LNCAP (cell line): ENCODE measurements around the gene MIDN.

ENCODE experiments used
- TF ChIP-seq, protein P1 (sequence below): fragments of 450-650 bp; IDR thresholded peaks from 2 replicates; pipeline ENCODE4 v1.5.1; 2017; ENCODE audit warnings: mild to moderate bottlenecking

The MIDN gene

DNA sequence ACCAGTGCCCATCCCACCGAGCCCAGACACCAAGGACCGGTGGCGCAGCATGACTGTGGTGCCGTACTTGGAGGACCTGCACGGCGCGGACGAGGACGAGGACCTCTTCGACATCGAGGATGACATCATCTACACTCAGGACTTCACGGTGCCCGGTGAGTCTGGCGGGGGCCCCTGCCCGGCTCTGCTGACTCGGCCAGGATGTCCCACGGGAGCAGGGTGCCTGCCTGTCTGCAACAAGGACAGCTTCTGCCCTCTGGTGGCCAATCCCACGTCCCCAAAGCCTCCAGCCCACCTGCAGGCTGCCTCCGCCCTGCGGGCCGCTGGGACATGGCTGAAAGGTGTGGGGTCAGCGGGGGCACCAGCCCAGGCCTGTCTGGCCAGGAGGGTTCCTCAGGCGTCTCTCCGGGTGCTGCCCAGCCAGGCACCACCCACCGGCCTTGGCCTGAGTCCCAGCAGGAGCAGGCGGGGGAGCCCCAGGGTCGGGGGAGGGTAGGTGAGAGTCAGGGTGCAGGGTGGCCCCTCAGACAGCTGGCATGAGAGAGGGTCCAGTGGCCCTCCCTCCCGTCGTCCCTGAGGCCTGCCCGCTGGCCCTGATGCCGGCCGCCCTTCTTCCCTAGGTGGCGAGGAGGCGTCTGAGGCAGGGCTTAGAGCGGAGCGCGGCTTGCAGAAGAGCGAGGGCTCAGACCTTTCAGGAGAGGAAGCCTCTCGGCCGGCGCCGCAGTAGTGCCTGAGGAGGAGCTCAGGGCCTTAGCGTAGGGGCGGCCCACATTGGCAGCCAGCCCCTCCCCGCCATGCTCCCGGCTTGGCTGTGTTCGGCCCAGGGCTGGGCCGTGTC is 25.1 kb upstream of the MIDN start:
- TF ChIP-seq, protein P1, sequence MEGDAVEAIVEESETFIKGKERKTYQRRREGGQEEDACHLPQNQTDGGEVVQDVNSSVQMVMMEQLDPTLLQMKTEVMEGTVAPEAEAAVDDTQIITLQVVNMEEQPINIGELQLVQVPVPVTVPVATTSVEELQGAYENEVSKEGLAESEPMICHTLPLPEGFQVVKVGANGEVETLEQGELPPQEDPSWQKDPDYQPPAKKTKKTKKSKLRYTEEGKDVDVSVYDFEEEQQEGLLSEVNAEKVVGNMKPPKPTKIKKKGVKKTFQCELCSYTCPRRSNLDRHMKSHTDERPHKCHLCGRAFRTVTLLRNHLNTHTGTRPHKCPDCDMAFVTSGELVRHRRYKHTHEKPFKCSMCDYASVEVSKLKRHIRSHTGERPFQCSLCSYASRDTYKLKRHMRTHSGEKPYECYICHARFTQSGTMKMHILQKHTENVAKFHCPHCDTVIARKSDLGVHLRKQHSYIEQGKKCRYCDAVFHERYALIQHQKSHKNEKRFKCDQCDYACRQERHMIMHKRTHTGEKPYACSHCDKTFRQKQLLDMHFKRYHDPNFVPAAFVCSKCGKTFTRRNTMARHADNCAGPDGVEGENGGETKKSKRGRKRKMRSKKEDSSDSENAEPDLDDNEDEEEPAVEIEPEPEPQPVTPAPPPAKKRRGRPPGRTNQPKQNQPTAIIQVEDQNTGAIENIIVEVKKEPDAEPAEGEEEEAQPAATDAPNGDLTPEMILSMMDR = peak; percentile 55

DNA sequence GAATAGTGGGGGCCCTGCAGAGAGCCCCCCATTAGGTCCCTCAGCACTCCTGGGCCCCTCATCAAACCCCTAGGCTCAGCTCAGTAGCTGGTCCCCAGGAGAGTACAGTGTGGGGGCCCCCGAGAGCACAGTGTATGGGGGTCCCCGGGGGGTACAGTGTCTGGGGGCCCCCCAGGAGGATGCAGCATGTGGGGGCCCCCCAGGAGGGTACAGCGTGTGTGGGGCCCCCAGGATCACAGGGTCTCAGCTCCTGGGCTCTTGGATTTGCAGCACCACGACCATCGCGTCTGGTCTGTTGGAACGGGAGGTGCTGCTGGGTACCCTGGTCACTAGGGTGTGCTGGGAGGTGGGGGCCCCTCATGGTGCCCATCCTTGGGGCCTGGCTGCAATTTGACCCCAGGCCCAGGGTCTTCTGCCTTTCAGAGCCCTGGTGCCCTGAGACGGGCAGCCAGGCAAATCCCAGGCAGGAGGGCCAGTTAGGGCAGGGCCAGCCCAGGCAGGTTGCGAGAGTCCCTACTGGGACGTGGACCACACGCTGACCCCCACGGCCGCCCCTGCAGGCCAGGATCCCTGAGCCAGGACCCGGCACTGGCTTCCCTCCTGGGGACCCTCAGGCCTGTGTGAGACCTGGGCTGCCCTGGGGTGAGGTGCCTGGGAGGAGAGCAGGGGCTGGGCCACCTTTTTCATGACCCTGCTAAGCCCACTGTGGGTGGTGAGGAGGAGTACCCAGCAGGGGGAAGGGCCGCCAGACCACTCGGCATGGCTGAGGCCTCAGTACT is 24.1 kb upstream of the MIDN start:
- TF ChIP-seq, protein P1 = no peak

- TF ChIP-seq, protein P1 = no peak
These were observed 23.5 kb upstream of the MIDN start for GRCh38 chr19:1224847-1225246.

GRCh38 chr19:1225440-1226226 is 22.8 kb upstream of the MIDN start:
- TF ChIP-seq, protein P1 = no peak

DNA sequence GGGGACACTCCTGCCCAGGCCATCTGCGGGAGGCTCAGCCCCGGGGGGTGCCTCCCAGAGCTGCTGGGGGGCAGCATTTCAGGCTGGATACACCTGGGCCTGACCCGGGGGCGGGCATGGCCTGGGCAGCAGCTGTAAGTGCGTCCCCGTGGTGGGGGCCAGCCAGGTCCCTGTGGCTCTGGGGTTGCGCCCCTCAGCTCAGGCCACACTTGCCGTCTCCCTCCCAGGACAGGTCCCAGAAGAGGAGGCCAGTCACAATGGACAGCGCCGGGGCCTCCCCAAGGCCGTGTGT is 22.2 kb upstream of the MIDN start:
- TF ChIP-seq, protein P1 = no peak

DNA sequence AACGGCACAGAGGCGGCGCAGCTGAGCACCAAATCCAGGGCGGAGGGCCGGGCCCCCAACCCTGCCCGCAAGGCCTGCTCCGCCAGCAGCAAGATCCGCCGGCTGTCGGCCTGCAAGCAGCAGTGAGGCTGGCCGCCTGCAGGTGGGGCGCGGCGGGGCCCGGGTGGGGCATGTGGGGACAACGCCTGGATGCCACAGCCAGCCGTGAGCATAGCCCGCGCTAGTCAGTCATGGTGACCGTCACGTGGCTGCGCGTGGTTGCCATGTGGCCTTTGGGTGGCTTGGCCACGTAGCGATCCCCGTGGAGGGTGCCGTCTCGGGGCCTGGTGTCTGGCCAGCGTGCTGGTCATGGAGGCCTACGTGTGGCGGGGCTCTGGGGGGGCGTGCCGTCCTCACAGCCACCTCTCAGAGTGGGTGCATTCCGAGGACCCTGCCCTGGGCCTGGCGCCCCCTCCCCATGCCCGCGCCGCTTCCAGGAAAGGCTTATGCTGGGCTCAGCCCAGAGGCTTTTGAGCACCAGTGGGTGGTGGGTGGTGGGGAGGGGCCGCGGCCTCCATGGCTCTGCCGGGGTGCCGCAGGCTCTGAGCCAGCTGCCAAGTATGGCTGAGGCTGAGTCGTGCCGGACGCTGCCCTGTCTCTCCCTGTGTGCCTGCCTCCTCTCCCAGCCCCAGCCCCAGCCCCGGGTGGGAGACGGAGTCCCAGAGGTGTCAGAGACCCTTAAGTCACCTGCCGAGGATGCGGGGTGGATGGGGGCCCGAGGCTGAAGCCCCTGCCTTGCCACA is 21.7 kb upstream of the MIDN start:
- TF ChIP-seq, protein P1 = no peak
